K562 treated with DMSO at 1 percent for 4 hours (cell line): ENCODE data around the gene FIGLA. TPM values are rescaled to one million over a fixed set of nuclear protein-coding genes. Genes with fewer than 3 reads are reported as not detected.

Source experiments
- total RNA-seq: library from RNA; unstranded; fragments of 300-600 nt; gene quantifications from 2 replicates; pipeline ENCODE4 v1.2.3, GENCODE V29; 2022; ENCODE audit not compliant: insufficient read depth

FIGLA gene, protein sequence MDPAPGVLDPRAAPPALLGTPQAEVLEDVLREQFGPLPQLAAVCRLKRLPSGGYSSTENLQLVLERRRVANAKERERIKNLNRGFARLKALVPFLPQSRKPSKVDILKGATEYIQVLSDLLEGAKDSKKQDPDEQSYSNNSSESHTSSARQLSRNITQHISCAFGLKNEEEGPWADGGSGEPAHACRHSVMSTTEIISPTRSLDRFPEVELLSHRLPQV
- not detected in 2 replicates for total RNA-seq

DNA sequence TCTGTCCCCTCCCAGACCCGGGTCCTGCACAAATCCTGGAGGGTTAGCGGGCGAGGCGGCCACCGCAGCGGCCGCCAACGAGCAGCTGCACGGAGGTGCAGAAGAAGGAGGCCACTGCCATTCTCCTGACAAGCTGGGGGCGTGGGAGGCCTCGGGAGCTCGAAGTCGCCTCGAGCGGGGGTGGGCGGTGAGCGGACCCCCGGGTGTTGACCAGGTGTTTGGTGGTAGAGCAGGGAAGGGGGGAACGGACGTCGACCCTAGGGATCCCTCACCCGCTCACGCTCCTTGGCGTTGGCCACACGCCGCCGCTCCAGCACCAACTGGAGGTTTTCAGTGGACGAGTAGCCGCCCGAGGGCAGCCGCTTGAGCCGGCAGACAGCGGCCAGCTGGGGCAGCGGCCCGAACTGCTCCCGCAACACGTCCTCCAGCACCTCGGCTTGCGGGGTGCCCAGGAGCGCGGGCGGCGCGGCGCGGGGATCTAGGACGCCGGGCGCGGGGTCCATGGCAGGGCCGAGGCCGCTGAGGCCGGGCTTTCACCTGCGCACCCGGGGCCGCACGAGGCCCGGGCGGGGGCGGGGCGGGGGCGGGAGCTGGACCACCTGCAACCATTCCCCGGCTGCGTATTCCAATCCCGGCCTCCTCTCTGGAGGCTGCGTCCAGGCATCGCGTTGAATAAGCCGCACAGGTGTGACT, at the start of gene FIGLA:
TSS of gene FIGLA (minus strand) at position 508 of the 693 bp plus-strand sequence. CDS start at position 503, 5 bp downstream.

GRCh38 chr2:70835643-70836042, 45.2 kb upstream of the FIGLA start, which contains the start of gene CD207:
CD207 (minus strand) TSS chr2:70835816; CDS start chr2:70835776, 40 bp downstream.

GRCh38 chr2:70820499-70820898, 30.1 kb upstream of the FIGLA start, which contains the start of gene CLEC4F:
CLEC4F (minus strand) TSS chr2:70820599; CDS start chr2:70820523, 76 bp downstream.

DNA sequence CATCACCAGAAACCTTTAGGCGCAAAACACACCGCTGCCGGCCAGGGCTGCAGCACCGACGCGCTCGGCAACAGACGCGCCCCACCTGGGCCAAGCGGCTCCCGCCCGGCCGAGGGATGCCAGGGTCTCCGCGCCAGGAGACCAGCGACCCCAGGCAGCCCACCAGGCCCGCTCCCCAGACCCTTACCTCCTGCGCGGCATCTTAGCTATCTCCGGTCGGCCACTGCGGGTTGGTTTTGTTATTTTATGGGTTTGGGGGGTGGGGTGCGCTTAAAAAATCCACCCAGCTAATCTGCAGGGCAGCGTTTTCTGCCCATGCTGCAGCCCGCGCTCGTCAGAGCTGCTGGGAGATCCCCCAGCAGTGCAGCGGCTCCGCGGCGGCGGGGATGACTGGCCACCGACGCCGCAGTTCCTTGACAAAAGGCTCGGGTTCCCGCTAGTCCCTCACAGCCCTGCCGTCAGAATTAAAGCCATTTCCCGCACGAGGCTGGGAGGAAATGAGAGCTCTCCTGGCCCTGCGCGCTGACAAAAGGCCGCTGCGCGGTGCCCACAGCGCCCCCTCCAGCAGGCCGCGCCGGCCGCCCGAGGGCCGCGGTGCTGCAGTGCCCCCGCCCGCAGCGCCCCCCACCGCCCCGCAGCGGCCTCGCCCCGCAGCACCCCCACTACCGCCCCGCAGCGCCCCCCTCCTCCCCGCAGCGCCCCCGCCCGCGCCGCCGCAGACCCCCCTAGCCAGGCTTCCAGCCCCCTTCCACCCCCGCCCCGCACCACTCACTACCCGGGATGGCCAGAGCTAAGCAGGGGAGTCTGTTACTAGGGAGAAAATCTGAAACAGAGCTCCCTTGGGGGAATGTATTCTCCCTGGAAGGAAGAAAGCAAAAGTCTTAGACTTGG, 22.5 kb downstream of the FIGLA start, which contains the start of gene ADD2:
TSS of gene ADD2 (minus strand) at position 502 of the 891 bp plus-strand sequence. CDS start 61,792 bp downstream, outside the sequence.

Other genes with a start within 250 kb of the FIGLA start
- gene TGFA, start 236.8 kb downstream of the FIGLA start, total RNA-seq = not detected in 2 replicates
- gene ADD2, start 22.4 kb downstream of the FIGLA start, total RNA-seq = 19.9 and 20.5 TPM in 2 replicates
- gene CLEC4F, start 30.0 kb upstream of the FIGLA start, total RNA-seq = not detected in 2 replicates
- not detected in 2 replicates for gene CD207, start 45.2 kb upstream of the FIGLA start, total RNA-seq
- not detected in 2 replicates for gene VAX2, start 109.9 kb upstream of the FIGLA start, total RNA-seq
- gene ATP6V1B1, start 145.3 kb upstream of the FIGLA start, total RNA-seq = not detected in 2 replicates
- gene ANKRD53, start 188.0 kb upstream of the FIGLA start, total RNA-seq = not detected in 2 replicates
- gene TEX261, start 204.2 kb upstream of the FIGLA start, total RNA-seq = 52.8 and 61.7 TPM in 2 replicates